NCI-H2196 treated with DMSO at 0.1 percent for 48 hours (cell line): Measurements from ENCODE around the gene TRAF3IP1.

Experiments
- DNase-seq: peaks from one replicate; lab custom pipeline; 2025; ENCODE audit not compliant: unreplicated experiment; lab: John Stamatoyannopoulos, UW

Gene TRAF3IP1

DNA sequence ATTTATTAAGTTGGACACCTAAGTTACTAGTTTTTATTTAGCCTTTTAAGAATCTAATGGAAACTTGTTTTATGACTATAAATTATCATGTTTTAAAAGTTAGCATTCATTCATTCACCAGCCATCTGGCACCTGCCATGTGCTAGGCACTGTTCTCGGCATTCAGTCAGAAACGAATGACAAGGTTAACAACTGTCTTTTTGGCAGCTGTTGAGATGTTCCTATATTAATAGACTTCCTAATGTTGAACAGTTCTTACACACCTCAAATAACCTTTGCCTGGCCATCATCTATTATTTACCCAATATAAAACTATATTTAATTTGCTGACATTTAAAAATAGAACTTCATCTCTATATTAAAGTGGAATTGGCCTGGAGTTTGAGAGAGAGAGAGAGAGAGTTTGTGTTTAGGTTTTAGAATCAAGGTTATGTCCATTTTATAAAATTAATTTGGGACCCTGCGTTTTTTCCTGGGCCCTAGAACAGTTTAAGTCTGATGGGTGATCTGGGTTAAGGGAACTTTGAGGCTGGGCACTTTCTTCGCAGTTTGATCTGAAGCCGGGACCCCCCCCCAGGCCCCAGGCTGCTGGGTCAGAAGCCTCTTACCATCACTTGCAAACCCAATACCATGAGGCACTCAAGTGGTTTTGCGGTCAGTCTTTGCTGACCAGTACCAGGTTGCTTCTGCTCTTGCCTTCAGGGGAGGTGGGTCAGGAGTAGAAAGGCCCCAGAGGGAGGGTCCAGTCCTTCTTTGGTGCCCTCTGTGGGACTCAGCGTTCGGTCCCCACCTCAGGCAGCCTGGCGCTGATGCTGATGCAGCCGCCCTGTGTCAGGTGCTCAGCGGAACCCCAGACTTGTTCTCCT, 58.1 kb downstream of the TRAF3IP1 start:
- DNase-seq, result no peak

DNA sequence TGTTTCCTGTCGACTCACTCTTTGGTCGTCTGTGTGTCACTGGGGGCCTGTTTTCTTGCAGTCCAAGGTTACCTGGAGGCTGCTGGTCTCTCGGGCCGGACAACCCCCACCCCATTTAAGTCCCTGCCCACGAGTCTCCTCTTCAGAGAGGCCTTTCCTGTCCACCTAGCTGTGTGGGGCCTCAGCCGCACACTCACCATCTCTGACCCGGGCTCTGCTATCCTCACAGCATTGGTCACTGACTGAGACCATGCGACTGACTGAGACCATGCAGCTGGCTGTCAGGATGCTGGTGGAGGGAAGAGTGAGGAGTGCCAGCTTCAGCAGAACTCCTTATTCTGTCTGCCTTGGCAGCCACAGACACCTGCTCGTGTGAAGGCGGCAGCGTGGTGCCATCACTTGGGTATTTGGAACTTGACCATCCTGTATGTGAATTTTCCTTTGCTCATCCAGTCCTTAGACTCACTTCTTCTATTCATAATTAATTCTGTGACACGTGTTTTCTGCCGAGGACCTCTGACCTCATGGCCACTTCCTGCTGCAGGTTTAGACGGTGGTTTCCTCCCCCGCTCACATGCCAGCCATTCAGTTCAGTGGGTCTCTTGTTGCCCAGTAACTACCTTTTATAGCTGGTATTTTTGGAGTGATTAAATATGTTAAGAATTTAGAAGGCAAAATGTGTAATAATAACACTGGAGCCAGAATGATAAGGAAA, 58.9 kb downstream of the TRAF3IP1 start:
- DNase-seq, result peak; percentile 26

DNA sequence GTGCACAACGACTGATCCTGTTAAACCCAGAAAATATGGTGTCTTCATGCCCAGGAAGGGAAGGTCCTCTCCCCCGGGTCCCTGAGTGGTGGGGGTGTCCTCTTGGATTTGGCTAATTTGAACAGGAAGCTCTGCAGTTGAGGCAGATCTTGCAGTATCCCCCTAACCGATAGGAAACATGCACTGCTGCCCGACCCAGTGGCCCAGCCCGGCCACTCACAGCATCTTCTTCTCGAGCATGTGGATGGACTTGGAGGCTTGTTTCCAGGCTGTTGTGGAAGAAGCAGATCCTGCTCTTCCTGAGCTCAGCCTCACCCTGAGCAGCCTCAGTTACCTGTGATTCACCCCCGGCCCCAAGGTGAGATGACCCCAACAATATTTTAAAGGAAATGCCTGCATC, 60.0 kb downstream of the TRAF3IP1 start:
- no peak for DNase-seq

DNA sequence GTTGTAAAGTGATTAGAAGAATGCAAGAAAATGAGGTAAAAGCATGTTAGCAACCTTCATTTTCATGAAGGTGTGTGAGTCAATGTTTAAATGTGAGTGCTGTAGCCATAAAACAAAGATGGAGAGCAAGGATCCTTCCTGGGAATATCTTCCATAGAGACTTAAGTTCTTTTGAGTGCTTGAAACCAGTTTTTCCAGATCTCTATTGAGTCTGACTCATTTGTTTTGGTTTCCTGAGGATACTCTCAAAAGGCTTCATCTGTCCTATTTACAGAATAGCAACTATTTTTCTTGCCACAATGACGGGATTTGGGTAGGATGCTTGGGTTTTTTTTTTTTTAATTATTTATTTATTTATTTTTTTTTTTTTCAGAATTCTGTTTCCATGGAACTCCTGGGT, 60.5 kb downstream of the TRAF3IP1 start:
- no peak for DNase-seq

DNA sequence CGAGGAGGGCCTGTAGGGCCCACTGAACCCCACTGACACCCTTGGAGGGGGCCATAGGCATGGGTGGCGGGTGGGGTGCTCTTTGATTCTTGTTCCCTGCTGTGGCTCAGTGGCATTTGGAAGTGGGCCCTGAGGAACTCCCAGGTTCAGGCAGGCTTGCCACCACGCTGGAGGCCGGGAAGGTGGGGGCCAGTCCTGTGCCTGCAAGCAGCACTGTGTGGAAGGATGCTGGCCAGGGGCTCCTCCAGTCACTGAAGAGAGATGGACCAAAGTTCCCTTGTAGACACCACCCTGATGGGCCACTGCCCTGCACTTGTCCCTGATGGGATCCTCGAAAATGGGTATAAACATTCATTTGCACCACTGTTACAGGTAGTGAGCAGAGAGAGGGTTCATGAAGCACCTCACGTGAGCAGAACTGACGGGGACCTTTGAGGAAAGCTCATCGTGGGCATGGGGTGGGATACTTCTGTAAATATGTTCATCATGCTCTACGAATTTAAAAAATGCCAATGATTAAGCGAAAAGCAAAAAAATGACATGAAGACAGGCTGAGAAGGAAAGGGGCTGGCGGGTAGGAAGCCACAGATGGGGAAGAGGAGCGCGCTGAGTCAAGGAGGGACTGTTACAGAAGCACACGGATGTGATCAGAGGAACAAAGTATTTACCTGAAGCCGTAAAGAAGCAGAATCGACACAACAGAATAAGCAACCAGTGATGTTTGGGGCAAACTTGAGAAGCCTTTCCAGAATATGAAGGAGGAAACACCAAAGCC, 61.2 kb downstream of the TRAF3IP1 start:
- no peak for DNase-seq

DNA sequence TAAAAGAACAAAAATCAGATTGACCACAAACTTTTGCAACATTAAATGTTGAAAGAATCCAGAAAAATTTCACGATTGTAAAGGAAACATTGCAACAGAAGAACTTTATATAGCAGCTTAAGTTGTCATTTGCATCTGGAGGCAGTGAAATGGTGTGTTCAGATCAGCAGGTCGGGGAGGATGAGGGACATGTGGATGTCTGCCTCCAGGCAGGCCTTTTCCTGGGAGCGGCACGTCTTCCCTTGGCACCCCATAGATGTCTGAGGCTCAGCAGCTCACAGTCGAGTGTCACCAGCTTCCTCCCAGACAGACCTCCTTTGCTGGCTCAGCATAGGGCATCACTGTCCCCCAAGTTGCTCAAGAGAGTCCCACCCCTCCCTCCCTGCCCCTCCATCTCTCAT, 62.1 kb downstream of the TRAF3IP1 start:
- no peak for DNase-seq

DNA sequence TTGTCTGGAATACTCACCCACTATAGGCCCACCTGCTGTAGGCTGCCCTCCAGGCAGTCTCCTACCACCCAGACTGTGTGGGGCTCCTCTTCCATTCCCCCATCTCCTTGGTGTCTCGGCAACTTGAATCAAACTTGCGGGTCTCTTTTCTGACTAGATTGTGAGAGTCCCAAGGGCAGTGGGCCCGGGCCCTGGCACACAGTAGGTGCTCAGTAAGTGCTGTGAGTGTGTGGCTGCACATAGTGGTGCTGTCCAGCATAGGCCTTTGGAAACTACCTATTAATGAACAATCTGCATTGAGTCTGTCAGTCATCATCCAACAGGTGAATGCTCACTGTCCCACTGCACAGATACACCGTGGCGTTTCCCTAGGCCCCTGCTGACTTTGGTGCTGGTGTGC, 62.8 kb downstream of the TRAF3IP1 start:
- DNase-seq, result no peak

DNA sequence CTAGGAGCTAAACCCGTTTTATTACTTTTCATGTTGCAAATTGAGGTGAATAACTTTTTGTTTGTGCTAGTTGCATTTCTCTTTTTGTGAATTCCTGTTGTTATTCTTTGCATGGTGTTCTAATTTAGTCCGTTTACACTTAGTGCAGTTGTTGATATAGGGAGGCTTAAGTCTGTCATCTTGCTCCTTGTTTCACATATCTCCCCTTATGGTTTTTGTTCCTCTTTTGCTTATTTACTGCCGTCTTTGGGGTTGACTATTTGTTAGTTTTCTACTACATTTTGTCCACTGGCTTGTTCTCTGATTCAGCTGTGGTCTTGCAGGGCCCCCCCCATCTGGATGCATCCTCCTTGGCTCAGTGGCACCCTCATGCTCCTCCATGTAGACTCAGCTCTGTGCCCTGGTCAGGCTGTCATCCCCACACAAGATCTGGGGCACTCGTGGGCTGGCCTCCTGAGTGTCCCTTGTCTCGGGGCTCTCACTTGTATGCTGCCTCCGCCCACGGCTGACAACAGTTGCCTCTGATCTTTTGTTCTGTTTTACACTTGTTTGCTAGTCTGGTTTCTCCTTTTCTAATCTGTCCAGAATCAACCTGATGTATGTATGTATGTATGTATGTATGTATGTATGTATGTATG, 63.5 kb downstream of the TRAF3IP1 start:
- no peak for DNase-seq

DNA sequence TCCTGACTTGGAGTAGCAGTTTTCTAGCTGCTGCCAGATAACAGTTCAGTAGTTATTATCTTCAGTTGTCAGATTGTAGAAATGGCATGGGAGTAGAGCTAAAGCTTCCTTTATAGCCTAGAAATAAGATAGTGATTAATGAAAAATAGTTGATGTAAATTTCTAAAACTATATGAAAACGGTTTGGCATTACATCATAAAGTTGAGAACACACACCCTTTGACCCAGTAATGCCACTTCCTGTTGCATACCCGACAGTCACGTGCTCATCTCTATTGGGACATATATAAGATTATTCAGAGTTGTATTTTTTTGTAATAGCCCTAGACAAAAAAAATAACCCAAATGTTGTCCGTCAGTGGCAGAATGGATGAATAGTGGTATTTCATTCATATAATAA, 67.0 kb downstream of the TRAF3IP1 start:
- no peak for DNase-seq

DNA sequence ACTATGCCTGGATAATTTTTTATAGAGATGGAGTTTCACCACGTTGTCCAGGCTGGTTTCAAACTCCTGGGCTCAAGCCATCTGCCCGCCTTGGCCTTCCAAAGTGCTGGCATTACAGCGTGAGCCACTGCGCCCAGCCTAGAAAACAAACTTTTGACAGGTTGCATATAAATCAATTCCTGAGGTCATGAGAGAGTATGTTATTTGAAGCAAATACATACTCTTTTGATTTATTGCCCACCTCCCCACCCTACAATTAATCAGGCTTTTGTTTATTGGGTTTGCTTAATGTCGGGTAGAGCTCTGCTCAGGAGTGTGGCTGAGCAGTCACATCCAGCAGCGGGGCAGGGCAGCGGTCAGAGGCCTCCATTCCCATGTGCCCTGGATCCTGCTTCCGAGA, 68.5 kb downstream of the TRAF3IP1 start:
- DNase-seq, result no peak

DNA sequence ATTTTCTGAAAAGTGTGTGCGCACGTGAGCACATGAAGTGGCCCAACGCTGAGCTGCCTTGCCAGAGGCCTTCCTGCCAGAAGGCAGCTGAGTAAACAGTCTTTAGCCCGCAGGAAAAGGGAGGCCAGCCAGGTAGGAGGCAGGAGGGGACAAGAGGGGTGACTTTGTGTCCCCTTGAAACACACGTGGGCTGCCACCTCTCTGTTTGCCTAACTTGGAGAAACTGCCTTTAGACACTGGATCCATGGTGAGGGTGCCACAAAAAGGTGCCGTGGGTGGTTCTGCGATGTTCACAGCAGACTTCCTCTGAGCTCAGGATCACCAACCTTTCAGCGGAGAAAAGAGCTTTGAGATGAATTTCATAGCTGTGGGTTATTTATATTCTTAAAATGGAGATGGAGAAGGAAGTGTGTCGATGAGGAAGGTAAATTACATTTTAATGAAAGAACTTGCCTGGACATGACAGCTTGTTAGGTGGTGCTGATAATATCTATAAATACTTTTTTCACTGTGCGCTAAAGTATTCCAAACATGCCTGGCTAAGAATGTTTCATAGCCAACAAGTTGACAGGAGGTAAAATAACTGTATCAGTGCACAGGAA, 69.8 kb downstream of the TRAF3IP1 start:
- peak; percentile 82 for DNase-seq

DNA sequence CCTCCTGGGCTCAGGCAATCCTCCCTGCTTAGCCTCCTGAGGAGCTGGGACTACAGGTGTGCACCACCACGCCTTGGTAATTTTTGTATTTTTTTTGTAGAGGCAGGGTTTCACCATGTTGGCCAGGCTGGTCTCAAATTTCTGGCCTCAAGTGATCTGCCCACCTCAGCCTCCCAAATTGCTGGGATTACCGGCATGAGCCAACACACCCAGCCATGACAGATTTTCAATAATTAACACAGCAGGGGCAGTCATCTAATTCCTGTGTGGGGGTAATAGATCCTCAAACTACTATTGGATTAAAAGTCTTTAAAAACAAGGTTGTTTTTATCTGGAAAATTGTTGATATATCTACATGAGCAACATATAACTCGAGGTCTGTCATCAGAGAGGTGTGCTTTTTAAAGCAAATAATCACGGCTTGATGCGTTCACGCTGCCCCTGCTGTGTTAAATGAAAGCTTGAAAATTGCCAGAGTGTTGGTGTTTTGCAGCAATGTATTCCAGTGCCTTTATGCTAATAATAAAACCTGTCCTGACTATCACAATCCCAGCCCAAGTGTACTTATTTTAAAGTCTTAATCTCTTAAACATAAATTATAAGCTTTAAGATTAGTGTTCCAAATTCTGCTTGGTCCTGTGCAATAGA, 70.8 kb downstream of the TRAF3IP1 start:
- DNase-seq, result no peak

DNA sequence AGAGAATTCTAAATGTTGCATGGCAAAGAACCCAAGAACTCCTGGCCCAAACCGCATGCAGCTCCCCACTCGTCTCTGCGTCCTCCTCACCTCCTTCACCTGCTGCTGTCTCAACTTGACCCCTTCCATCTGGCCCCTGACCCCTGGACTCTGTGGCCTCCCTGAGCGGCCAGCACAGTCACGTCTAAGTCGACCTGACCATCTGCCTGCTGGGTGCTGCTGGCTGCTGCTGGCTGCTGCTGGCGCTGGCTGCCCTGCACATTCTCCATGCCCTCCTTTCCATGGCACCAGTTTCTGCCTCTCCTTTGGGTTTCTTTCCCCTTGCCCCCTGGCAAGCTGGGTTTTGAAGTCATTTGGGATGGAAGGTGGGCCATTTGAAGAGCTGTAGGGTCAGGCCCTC, 76.3 kb downstream of the TRAF3IP1 start:
- DNase-seq, result no peak

DNA sequence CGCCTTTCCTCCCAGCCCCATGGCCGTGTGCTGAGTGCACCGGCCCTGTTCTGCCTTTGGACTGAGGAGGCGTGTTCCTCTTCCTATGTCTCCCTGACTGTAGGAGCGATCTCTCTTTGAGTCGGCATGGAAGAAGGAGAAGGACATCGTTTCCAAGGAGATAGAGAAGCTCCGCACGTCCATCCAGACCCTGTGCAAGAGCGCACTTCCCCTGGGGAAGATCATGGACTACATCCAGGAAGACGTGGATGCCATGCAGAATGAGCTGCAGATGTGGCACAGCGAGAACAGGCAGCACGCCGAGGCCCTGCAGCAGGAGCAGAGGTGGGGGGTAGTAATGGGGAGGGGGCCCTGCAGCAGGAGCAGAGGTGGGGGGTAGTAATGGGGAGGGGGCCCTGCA, 77.0 kb downstream of the TRAF3IP1 start:
- no peak for DNase-seq

DNA sequence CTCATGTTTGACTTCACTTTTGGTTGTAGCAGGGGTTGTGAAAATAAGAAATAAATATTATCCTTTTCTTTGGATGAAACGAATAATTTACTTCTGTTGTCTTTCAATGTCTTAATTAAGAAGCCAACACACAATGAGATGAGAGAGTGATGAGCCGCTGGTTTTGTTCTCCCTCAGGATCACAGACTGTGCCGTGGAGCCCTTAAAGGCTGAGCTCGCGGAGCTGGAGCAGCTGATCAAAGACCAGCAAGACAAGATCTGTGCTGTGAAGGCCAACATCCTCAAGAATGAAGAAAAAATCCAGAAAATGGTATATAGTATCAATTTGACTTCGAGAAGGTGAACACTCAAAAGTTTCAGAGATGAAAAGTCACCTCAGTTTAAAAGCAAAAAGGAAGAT, 78.3 kb downstream of the TRAF3IP1 start:
- DNase-seq, result no peak

DNA sequence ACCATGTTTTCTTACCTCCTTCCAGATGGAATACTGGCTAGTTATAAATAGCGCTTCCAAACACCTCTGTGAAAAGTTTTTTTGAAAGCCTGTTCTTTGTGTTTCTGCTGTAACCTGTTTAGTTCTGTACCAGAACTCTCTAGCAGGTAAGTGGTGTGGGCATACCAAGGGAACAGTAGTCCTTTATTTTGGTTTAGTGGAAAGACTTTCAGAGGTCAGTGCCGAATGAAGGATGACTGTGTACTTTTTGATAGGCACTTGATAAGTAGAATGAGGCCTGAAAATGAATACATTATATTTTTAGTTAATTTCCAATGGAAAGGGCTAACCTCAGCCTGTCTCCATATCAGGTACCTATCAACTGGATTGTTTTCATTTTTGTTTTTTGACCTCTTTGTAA, 78.8 kb downstream of the TRAF3IP1 start:
- DNase-seq, result no peak

DNA sequence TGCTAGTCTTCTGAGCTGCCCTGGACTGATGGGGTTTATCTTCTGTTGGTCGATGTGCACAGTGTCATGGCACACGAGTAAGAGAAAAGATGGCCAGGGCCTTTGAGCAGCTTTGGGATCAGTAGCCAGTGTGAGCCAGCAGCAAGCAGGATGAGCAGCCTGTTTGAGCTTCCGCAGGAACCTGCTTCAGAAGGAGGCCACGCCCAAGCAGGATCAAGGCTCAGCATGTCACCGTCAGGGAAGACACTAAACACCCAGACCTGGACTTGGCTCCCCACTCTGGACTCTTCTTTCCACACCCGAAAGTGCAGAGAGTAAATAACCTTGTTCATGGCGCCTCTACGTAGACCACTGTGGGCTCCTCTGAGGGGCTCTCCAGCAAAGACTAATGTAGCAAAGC, 81.2 kb downstream of the TRAF3IP1 start:
- no peak for DNase-seq

DNA sequence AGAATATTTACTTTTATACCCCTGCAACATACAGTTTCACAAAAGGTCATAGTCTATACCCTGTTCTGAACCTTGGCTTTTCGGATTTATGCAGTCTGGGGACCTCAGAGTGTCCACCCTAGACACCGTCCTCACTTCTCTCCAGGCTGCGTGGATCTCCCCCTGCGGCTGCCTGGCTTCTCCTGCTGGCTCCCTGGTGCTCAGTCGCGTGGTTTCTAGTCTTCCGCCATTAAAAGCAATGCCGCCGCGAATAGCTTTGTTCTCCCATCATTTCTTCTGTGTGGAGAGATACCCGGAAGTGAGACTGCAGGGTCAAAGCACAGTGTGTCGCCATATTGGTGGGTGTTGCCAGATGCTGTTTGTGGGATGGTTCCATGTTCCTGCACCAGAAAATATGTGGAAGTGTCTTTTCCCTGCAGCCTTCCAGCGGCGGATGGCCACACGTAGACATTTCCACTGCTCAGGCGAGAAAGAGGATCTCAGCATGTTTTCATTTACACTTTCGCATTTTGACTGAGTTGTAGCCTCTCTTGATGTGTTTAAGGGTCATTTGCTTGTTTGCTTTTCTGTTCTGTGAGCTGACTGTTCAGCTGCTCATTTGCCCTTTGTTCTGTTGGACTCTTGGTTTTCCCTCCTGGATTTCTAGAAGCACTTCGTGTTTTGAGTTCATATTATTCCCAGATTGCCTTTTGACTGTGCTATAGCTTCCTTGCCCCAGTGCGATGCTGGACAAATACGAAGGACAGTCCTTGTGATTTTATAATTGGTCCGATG, 83.5 kb downstream of the TRAF3IP1 start:
- no peak for DNase-seq

DNA sequence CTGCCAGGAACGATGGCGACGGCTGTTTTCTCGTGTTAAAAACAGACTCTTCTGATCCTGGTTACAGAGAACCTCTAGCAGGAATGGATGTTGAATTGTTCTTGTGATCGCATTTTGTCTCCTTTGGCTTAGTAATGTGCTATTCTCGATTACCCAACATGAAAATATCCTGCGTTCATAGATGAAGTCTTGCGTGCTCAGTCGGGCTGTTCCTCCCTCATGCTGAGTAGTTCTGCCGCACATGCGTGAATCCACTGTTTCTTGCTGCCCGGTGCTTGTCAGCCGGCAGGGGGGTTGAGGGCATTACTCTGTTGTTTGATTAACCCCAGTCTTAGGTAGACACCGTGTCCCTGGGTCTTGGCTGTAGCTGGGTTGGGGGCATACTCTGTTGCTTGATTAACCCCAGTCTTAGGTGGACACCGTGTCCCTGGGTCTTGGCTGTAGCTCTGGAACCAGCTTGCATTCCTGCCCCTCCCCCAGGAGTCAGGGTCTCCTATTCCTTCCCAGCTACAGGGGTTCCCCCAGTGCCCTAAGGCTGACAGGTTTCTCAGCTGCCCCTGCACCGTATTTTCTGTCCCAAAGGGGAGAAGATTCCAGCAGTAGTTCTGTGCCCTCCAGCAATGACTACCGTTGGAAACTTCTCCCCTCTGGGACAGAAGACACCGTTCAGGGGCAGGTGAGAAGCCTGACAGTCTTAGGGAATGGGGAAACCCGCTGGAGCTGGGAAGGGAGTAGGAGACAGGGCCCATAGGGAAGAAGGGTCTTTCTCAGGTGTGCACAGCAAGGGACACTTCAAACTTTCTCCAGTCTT, 84.3 kb downstream of the TRAF3IP1 start:
- no peak for DNase-seq
